ENCODE measurements around the gene DOCK11. TPM values are rescaled to one million over a fixed set of nuclear protein-coding genes. Genes with fewer than 3 reads are reported as not detected.

DOCK11 gene
- total RNA-seq, 1 experiment from 2014 or later: 2.1 TPM

DNA sequence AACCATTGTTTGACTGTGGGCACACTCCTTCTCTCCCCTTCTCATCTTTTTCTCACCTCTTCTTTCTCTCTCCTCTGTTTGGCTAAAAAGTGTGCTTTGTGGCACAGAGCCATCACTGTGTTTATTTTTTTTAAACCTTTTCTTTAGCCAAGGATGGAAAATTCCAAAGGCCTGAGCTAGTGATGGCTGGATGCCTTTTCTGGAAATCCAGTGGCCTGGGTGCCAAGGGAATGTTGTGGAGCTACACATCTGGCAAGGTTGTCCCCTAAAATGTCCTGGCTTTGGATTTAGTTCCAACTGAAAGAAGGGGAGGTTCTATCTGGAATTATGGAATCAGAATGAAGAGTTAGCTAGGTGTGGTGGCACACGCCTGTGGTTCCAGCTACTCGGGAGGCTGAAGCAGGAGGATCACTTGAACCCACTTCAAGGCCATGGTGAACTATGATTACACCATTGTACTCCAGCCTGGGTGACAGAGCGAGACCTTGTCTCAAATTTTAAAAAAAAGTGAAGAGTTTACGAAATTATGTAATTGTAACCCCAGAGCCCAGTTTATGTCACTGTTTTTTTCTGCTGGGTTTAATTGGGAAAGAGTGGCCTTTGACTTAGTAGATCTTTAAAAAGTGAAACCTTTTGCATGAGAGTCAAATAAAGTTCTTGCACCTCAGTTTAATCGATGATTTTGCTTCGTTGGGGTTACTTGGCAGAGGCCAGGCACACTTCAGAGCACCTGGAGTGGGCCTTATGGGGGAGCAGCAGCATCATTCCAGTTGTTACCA is 17.7 kb downstream of the DOCK11 start:
- H3K9me3 ChIP-seq (ENCODE audit: low read depth, low read length, poor library complexity, severe bottlenecking): no peaks in the 10 kb centered on the region
- TF ChIP-seq CTCF (conservative IDR thresholded peaks at IDR 0.05; ENCODE audit: low read depth, low read length) (no peak), EZH2 (IDR thresholded peaks at IDR 0.05; ENCODE audit: borderline replicate concordance, low read depth, low read length, poor library complexity, severe bottlenecking) (no peak)
- ChIA-PET POLR2A (ENCODE audit: low non-redundant PET) (no interaction called here), CTCF (no interaction called here)
- H3K36me3 ChIP-seq (ENCODE audit: insufficient read depth, low read length, poor library complexity, severe bottlenecking): no peaks in the 10 kb centered on the region
- BruUV-seq (replicated peaks): no TSS peak
- no peaks in the 10 kb centered on the region for H3K27me3 ChIP-seq (replicated peaks; ENCODE audit: insufficient read depth, low read depth, low read length, poor library complexity)
- no peak for DNase-seq (ENCODE audit: low spot score)
- intact Hi-C loops (cut with micrococcal nuclease; ENCODE audit: unreplicated experiment): no loop called here
- no peak overlapping the region for H3K27ac ChIP-seq (ENCODE audit: low read depth, low read length, poor library complexity, severe bottlenecking)
- H3K4me1 ChIP-seq (ENCODE audit: insufficient read depth, low read length, poor library complexity, severe bottlenecking): no peaks in the 10 kb centered on the region
- no peak overlapping the region for H3K4me3 ChIP-seq (ENCODE audit: low read depth, low read length, poor library complexity, severe bottlenecking)

DNA sequence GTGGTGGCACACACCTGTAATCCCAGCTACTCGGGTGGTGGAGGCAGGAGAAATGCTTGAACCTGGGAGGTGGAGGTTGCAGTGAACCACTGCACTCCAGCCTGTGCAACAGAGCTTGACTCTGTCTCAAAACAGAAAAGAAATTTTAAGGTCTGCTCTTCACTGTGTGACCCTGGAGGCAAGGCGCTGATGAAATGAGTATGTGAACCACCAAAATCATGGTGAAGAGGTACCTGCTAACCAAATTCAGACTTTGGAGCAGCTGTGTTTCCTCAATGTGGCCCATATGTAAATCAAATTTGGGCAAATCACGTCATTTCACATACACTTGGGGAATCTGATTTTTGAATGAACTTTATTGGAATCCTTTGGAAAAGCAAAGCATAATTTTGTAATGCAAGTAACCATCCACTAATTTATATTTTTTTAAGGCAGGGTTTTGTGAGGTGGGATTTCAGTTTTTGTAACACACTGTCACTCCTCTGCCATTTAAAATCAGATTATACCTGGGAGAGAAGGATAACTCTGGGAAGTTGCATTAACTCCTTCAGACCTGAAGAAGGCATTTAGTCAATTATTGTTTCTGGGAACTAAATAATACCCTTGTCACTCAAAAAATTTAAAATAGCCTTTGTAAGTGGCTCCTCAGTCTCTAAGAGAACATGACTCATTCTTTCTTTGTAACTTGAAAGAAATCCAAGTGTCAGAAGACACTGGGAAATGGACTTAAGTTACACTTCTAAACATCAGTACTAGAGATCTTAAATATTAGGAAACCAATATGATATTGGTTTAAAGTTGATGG is 24.0 kb downstream of the DOCK11 start:
- no peaks in the 10 kb centered on the region for H3K36me3 ChIP-seq (ENCODE audit: insufficient read depth, low read length, poor library complexity, severe bottlenecking)
- TF ChIP-seq EZH2 (IDR thresholded peaks at IDR 0.05; ENCODE audit: borderline replicate concordance, low read depth, low read length, poor library complexity, severe bottlenecking) (no peak), CTCF (conservative IDR thresholded peaks at IDR 0.05; ENCODE audit: low read depth, low read length) (no peak)
- no peaks in the 10 kb centered on the region for H3K9me3 ChIP-seq (ENCODE audit: low read depth, low read length, poor library complexity, severe bottlenecking)
- H3K4me1 ChIP-seq (ENCODE audit: insufficient read depth, low read length, poor library complexity, severe bottlenecking): peaks cover 2% of the 10 kb centered on the region
- ChIA-PET POLR2A (ENCODE audit: low non-redundant PET) (no interaction called here), CTCF (no interaction called here)
- H3K27ac ChIP-seq (ENCODE audit: low read depth, low read length, poor library complexity, severe bottlenecking): no peak overlapping the region
- H3K4me3 ChIP-seq (ENCODE audit: low read depth, low read length, poor library complexity, severe bottlenecking): no peak overlapping the region
- no peak for DNase-seq (ENCODE audit: low spot score)
- no TSS peak for BruUV-seq (replicated peaks)
- intact Hi-C loops (cut with micrococcal nuclease; ENCODE audit: unreplicated experiment): no loop called here
- no peaks in the 10 kb centered on the region for H3K27me3 ChIP-seq (replicated peaks; ENCODE audit: insufficient read depth, low read depth, low read length, poor library complexity)

DNA sequence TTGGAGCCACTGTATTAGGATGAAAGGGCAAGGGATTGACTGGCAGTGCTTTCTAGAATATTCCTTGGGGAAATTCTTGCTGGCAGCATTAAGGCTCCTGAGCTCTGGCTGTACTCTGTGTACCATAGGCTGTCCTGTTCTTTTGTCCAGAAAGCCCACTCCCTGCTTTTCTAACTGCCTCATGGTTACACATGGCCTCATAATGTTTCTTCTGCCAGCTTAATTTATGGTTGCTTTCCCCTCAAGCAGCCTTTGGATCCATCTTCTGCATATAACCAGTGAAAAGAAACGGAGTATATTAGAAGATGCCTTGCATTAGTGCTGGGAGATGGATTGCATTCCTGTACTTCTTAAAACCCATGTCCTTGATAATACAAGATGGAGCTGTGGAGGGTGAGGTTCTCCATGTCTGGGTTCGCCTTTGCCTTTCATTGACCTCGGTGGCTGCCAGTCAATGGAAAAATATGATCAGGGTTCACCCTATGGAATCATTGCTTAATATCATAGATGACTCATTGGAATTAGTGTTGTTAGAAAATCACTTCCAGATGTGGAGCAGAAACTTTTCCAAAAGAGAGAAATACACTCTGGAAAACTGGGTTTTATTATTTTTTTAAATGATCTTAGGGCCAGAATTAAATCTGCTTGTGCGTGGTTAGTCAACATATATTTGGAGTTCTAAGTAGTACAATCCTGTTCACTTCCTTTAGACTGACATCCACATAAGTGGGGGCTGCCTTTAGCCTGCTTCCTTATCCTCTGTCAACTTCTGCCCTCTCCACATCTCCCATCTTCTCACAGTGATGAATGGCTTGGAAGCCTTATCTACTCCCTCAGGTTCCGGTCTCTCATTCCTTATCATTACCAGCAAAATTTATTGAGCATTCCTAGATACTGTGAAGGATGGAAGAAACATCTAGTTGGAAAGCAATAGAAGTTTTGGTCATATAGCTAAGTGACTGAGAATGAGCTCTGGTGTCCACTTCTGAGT is 24.9 kb downstream of the DOCK11 start:
- intact Hi-C loops (cut with micrococcal nuclease; ENCODE audit: unreplicated experiment): no loop called here
- POLR2A ChIA-PET (ENCODE audit: low non-redundant PET): no interaction called here
- Histone ChIP-seq H3K36me3 (ENCODE audit: insufficient read depth, low read length, poor library complexity, severe bottlenecking) (no peaks in the 10 kb centered on the region), H3K4me1 (ENCODE audit: insufficient read depth, low read length, poor library complexity, severe bottlenecking) (peaks cover 2% of the 10 kb centered on the region), H3K9me3 (ENCODE audit: low read depth, low read length, poor library complexity, severe bottlenecking) (no peaks in the 10 kb centered on the region), H3K27ac (ENCODE audit: low read depth, low read length, poor library complexity, severe bottlenecking) (no peak overlapping the region), H3K4me3 (ENCODE audit: low read depth, low read length, poor library complexity, severe bottlenecking) (no peak overlapping the region), H3K27me3 (replicated peaks; ENCODE audit: insufficient read depth, low read depth, low read length, poor library complexity) (no peaks in the 10 kb centered on the region)
- BruUV-seq (replicated peaks): no TSS peak
- no peak for DNase-seq (ENCODE audit: low spot score)
- CTCF ChIA-PET: no interaction called here
- TF ChIP-seq EZH2 (IDR thresholded peaks at IDR 0.05; ENCODE audit: borderline replicate concordance, low read depth, low read length, poor library complexity, severe bottlenecking): no peak
- no peak for TF ChIP-seq CTCF (conservative IDR thresholded peaks at IDR 0.05; ENCODE audit: low read depth, low read length)
